NB4 (cell line): ENCODE data around the gene CTSD.

Experiments
- CTCF ChIP-seq: IDR thresholded peaks from one replicate; pipeline ENCODE4 v1.5.1; 2012; ENCODE audit warnings: low read depth, low read length
- MAX ChIP-seq: IDR thresholded peaks from 2 replicates; pipeline ENCODE4 v1.6.1; 2011; ENCODE audit warnings: low read depth, low read length
- MYC ChIP-seq: IDR thresholded peaks from 2 replicates; pipeline ENCODE4 v1.6.1; 2011; ENCODE audit warnings: low read depth, low read length
- POLR2A ChIP-seq: IDR thresholded peaks from 2 replicates; pipeline ENCODE4 v1.6.1; 2011; ENCODE audit warnings: mild to moderate bottlenecking; ENCODE audit not compliant: insufficient read length; ENCODE audit errors: extremely low read depth

DNA sequence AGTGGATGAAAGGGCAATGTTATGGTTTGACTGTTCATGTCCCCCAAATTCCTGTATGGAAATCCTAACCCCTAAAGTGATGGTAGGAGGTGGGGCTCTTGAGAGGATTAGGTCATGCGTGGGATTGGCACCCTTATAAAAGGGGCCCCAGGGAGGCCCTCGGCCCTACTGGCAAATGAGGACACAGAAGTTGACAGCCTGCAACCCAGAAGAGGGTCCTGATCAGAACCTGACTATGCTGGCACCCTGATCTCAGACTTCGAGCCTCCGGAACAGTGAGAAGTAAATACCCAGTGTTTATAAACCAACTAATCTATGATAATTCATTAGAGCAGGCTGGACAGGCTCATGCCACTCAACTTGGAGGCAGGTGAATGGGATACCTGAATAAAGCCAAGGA is 22.0 kb downstream of the CTSD start:
- no peak for TF ChIP-seq CTCF
- TF ChIP-seq MYC: no peak
- TF ChIP-seq POLR2A: no peak
- no peak for TF ChIP-seq MAX
